ENCODE results near the gene TOX2. TPM values are rescaled to one million over a fixed set of nuclear protein-coding genes. Genes with fewer than 3 reads are reported as not detected.

Gene TOX2
- total RNA-seq, 1 experiment from 2014 or later, result 117 TPM

DNA sequence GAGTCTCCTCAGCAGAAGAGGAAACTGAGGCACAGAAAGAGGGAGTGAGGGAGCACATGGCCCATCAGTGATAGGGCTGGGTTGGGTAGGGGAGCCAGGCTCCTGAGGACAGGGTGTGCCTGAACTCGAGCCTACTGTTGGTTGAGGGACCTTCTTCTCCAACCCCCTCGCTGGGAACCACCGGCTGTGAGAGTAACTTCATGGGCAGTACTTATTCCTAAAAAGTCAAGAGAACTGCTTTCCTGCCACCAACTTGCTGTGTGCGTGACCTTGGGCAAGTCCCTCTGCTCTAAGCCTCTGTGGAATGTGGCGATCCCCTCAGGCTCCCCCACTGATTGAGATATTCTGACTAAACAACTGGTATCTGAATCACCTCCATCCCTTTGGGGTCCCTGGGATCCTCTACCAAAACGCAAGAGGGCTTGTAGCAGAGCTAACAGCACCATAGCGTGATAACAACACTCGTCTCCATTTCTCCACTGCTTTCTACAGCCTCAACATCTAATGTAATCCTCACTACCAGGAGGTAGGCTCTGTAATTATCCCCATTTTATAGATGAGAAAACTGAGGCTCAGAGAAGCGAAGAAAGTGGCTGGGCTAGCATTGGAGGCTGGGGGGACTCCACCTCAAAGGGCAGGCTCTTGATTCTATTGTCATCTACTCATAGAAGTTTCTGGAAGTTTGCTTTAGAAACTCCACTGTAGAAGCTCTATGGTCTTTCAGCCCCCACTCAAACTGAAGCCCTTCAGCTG lies 196.3 kb downstream of the TOX2 start:
- Histone ChIP-seq H3K4me1 (ENCODE audit: insufficient read depth, low read length, poor library complexity, severe bottlenecking) (no peaks in the 10 kb centered on the region), H3K9me3 (ENCODE audit: low read depth, low read length, poor library complexity, severe bottlenecking) (peaks cover 5% of the 10 kb centered on the region), H3K27me3 (replicated peaks; ENCODE audit: insufficient read depth, low read depth, low read length, poor library complexity) (no peaks in the 10 kb centered on the region), H3K27ac (ENCODE audit: low read depth, low read length, poor library complexity, severe bottlenecking) (no peak overlapping the region), H3K36me3 (ENCODE audit: insufficient read depth, low read length, poor library complexity, severe bottlenecking) (no peaks in the 10 kb centered on the region), H3K4me3 (ENCODE audit: low read depth, low read length, poor library complexity, severe bottlenecking) (no peak overlapping the region)
- DNase-seq (ENCODE audit: low spot score), result no peak
- TF ChIP-seq, protein P1, sequence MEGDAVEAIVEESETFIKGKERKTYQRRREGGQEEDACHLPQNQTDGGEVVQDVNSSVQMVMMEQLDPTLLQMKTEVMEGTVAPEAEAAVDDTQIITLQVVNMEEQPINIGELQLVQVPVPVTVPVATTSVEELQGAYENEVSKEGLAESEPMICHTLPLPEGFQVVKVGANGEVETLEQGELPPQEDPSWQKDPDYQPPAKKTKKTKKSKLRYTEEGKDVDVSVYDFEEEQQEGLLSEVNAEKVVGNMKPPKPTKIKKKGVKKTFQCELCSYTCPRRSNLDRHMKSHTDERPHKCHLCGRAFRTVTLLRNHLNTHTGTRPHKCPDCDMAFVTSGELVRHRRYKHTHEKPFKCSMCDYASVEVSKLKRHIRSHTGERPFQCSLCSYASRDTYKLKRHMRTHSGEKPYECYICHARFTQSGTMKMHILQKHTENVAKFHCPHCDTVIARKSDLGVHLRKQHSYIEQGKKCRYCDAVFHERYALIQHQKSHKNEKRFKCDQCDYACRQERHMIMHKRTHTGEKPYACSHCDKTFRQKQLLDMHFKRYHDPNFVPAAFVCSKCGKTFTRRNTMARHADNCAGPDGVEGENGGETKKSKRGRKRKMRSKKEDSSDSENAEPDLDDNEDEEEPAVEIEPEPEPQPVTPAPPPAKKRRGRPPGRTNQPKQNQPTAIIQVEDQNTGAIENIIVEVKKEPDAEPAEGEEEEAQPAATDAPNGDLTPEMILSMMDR (conservative IDR thresholded peaks at IDR 0.05; ENCODE audit: low read depth, low read length), result no peak
- no peak for TF ChIP-seq EZH2 (IDR thresholded peaks at IDR 0.05; ENCODE audit: borderline replicate concordance, low read depth, low read length, poor library complexity, severe bottlenecking)
- CTCF ChIA-PET, result no interaction called here
- intact Hi-C loops (cut with micrococcal nuclease; ENCODE audit: unreplicated experiment), result loop anchor here (10.0 kb wide), 1 partner anchor 354 kb away; no protein-coding TSS in a partner anchor
- BruUV-seq (replicated peaks), result no TSS peak
- POLR2A ChIA-PET (ENCODE audit: low non-redundant PET), result no interaction called here

DNA sequence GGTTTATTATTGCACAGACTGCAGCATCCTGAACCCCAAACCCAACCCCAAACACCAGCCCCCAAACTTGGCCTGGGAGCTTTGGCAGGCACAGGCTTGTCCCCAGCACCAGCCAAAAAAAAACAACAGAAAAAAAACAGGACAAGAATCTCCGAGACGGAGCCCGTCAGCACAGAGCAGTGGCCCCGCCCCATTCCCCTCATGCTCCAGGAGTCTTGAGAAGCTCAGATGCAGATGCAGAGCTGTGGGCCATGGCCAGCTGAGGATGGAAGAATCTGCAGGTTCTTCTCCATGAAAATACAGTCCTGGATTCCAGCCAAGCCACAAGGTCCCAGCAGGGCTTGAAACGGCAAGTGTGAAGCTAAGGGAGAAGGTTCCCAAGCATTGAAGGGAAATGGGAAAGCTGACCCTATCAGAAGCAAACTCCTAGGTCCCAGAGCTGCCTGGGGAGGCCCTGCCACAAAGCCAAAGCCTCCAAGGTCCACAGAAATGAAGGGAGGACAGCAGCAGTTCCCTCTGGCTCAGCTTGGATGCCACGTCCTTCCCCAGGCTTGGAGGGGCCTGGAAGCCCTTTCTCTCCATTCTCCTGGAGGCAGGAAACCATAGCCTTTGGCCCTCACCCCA lies 197.2 kb downstream of the TOX2 start:
- ChIA-PET POLR2A (ENCODE audit: low non-redundant PET) (interaction anchor here (0.7 kb wide), 1 partner anchor 895 kb away, joined by 4 read pairs; no protein-coding TSS in a partner anchor), CTCF (no interaction called here)
- peak; percentile 35 for DNase-seq (ENCODE audit: low spot score)
- H3K4me1 ChIP-seq (ENCODE audit: insufficient read depth, low read length, poor library complexity, severe bottlenecking), result no peaks in the 10 kb centered on the region
- H3K36me3 ChIP-seq (ENCODE audit: insufficient read depth, low read length, poor library complexity, severe bottlenecking), result no peaks in the 10 kb centered on the region
- BruUV-seq (replicated peaks), result no TSS peak
- TF ChIP-seq EZH2 (IDR thresholded peaks at IDR 0.05; ENCODE audit: borderline replicate concordance, low read depth, low read length, poor library complexity, severe bottlenecking), result no peak
- H3K4me3 ChIP-seq (ENCODE audit: low read depth, low read length, poor library complexity, severe bottlenecking), result no peak overlapping the region
- no peak overlapping the region for H3K27ac ChIP-seq (ENCODE audit: low read depth, low read length, poor library complexity, severe bottlenecking)
- no peaks in the 10 kb centered on the region for H3K27me3 ChIP-seq (replicated peaks; ENCODE audit: insufficient read depth, low read depth, low read length, poor library complexity)
- intact Hi-C loops (cut with micrococcal nuclease; ENCODE audit: unreplicated experiment), result loop anchor here (10.0 kb wide), 1 partner anchor 353 kb away; no protein-coding TSS in a partner anchor
- peaks cover 5% of the 10 kb centered on the region for H3K9me3 ChIP-seq (ENCODE audit: low read depth, low read length, poor library complexity, severe bottlenecking)

DNA sequence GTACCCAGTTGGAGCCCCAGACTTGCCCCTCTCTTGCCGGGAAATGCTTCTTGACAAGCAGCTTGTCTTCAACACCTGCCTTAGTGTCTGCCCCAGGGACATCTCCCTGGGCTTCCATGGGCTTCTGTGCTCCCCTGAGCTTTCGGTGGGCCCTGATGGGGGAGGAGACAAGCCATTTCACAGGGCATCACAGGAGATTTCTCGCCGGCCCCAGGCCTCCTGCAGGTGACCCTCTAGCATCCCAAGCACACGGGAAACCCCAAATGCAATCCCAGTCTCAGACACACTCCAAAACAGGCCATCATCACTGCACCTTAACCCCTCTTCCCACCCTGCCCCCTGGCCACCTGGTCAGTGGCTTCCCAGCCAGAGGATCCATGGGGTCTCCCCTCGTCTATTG lies 197.8 kb downstream of the TOX2 start:
- CTCF ChIA-PET, result no interaction called here
- Histone ChIP-seq H3K27me3 (replicated peaks; ENCODE audit: insufficient read depth, low read depth, low read length, poor library complexity) (no peaks in the 10 kb centered on the region), H3K4me3 (ENCODE audit: low read depth, low read length, poor library complexity, severe bottlenecking) (no peak overlapping the region), H3K27ac (ENCODE audit: low read depth, low read length, poor library complexity, severe bottlenecking) (no peak overlapping the region), H3K9me3 (ENCODE audit: low read depth, low read length, poor library complexity, severe bottlenecking) (peaks cover 5% of the 10 kb centered on the region), H3K4me1 (ENCODE audit: insufficient read depth, low read length, poor library complexity, severe bottlenecking) (no peaks in the 10 kb centered on the region), H3K36me3 (ENCODE audit: insufficient read depth, low read length, poor library complexity, severe bottlenecking) (no peaks in the 10 kb centered on the region)
- no peak for TF ChIP-seq EZH2 (IDR thresholded peaks at IDR 0.05; ENCODE audit: borderline replicate concordance, low read depth, low read length, poor library complexity, severe bottlenecking)
- TF ChIP-seq, protein P1 (conservative IDR thresholded peaks at IDR 0.05; ENCODE audit: low read depth, low read length), result no peak
- POLR2A ChIA-PET (ENCODE audit: low non-redundant PET), result no interaction called here
- intact Hi-C loops (cut with micrococcal nuclease; ENCODE audit: unreplicated experiment), result loop anchor here (10.0 kb wide), 1 partner anchor 352 kb away; no protein-coding TSS in a partner anchor
- no TSS peak for BruUV-seq (replicated peaks)
- DNase-seq (ENCODE audit: low spot score), result no peak

Data from A673 (cell line).